Kidney (tissue), 14 donors: ENCODE results near the gene MAEA. TPM values are rescaled to one million over a fixed set of nuclear protein-coding genes. Genes with fewer than 3 reads are reported as not detected.

ENCODE experiments used
- DNase-seq, 5 donors: peaks; one replicate each; pipeline ENCODE4 v3.0.0-alpha.2; 2013 to 2020
- FAIRE-seq: peaks from 2 replicates; lab custom pipeline; 2012; peaks lifted over from hg19 to GRCh38; lab: Jason Lieb, UNC
- H3K27ac ChIP-seq, 2 donors: one replicate each; pipeline ENCODE4 v1.7.0; 2013; ENCODE audit warnings: low read depth in 2 of 2, low read length in 2 of 2, inconsistent platforms in 1 of 2
- H3K27me3 ChIP-seq: one replicate; pipeline ENCODE4 v1.7.1; 2013; ENCODE audit warnings: low read length, inconsistent platforms; ENCODE audit not compliant: control insufficient read depth, insufficient read depth
- H3K36me3 ChIP-seq, 3 donors: one replicate each; pipeline versions ENCODE4 v1.7.0 to v1.7.1; 2013; ENCODE audit warnings: low read length in 3 of 3, control low read depth in 1 of 3, inconsistent platforms in 1 of 3; ENCODE audit not compliant: insufficient read depth in 3 of 3, control insufficient read depth in 2 of 3
- H3K4me1 ChIP-seq, 3 donors: one replicate each; pipeline versions ENCODE4 v1.7.0 to v1.7.1; 2013; ENCODE audit warnings: low read length in 3 of 3, inconsistent platforms in 1 of 3, low read depth in 1 of 3; ENCODE audit not compliant: control insufficient read depth in 2 of 3, insufficient read depth in 2 of 3
- H3K4me3 ChIP-seq, 3 donors: one replicate each; pipeline versions ENCODE4 v1.7.0 to v1.8.1; 2013; ENCODE audit warnings: low read length in 3 of 3, control low read depth in 1 of 3, inconsistent platforms in 1 of 3
- H3K9ac ChIP-seq, 3 donors: one replicate each; pipeline versions ENCODE4 v1.7.0 to v1.7.1; 2013; ENCODE audit warnings: low read length in 3 of 3, control low read depth in 1 of 3, inconsistent platforms in 1 of 3
- H3K9me3 ChIP-seq, 3 donors: one replicate each; pipeline versions ENCODE4 v1.7.0 to v1.7.1; 2013; ENCODE audit warnings: low read length in 3 of 3, control low read depth in 1 of 3, inconsistent platforms in 1 of 3; ENCODE audit not compliant: control insufficient read depth in 2 of 3, insufficient read depth in 1 of 3
- intact Hi-C: fragments of 100-400 bp; cut with DNase I; formaldehyde crosslinking; loops from one replicate; pipeline ENCODE4 v1.11.1; 2022
- polyA plus RNA-seq: library from polyadenylated mRNA; stranded (reverse); fragments of 350-450 nt; fragmentation: Illumina TruSeq; extraction: RNeasy Lipid Tissue Mini Kit (QIAGEN cat#74804); gene quantifications from one replicate; pipeline ENCODE4 v1.2.3, GENCODE V29; 2014; ENCODE audit warnings: low read depth, low replicate concordance; ENCODE audit not compliant: insufficient read depth
- total RNA-seq: library from RNA; stranded (reverse); fragmentation: NEBNext Ultra II Directional; extraction: Animal tissue kit (Norgen Biotek cat#: 25700); gene quantifications from one replicate; pipeline ENCODE4 v1.2.1, GENCODE V29; 2021
- TF ChIP-seq, protein P1 (sequence below): IDR thresholded peaks from 3 replicates; pipeline ENCODE4 v1.5.1; 2012; ENCODE audit warnings: mild to moderate bottlenecking, moderate library complexity, borderline replicate concordance; ENCODE audit not compliant: insufficient read depth; ENCODE audit errors: extremely low read depth
- donor health status: control.
- donor health status: control.
- donor health status: control.
- donor health status: control.
- donor health status: control.
- donor health status: DM: yes; HTN: yes; CAD: no.
- donor health status: Normal renal cell carcinoma (clear cell type).

Gene MAEA
- total and polyA plus RNA-seq, 2 donors from 2014 or later: 65.0 to 75.2 TPM

DNA sequence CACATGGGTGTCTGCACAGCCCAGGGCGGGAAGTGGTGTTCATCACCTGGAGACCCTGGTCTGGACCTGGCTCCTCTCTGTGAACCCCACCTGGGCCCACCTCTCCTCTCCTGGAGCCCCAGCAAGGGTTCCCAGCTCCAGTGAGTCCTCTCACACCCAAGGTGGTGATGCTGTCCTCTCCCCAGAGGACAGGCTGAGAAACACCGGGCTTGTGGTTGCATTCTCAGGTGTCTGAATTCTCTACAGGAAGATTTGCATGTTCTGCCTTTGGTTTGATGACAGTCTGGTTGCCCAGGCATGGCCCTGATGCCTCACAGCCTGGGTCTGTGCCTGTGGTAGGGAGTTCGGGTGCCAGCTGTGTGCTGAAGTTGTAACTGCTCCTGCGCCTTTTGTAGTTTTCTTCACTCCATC lies 3.8 kb downstream of the MAEA start:
- TF ChIP-seq, protein P1, sequence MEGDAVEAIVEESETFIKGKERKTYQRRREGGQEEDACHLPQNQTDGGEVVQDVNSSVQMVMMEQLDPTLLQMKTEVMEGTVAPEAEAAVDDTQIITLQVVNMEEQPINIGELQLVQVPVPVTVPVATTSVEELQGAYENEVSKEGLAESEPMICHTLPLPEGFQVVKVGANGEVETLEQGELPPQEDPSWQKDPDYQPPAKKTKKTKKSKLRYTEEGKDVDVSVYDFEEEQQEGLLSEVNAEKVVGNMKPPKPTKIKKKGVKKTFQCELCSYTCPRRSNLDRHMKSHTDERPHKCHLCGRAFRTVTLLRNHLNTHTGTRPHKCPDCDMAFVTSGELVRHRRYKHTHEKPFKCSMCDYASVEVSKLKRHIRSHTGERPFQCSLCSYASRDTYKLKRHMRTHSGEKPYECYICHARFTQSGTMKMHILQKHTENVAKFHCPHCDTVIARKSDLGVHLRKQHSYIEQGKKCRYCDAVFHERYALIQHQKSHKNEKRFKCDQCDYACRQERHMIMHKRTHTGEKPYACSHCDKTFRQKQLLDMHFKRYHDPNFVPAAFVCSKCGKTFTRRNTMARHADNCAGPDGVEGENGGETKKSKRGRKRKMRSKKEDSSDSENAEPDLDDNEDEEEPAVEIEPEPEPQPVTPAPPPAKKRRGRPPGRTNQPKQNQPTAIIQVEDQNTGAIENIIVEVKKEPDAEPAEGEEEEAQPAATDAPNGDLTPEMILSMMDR: no peak
- no peaks in the 10 kb centered on the region for H3K27me3 ChIP-seq
- H3K9ac ChIP-seq: no peak overlapping the region
- intact Hi-C loops: no loop called here
- peak in 1 of 5 donors; percentile 49 for DNase-seq
- H3K4me3 ChIP-seq: no peak overlapping the region
- H3K4me1 ChIP-seq: peaks cover 2 to 37% (median 21%) of the 10 kb centered on the region in 3 donors
- H3K9me3 ChIP-seq: no peaks in the 10 kb centered on the region
- FAIRE-seq: no peak
- peaks cover 0 to 5% (median 3%) of the 10 kb centered on the region in 3 donors for H3K36me3 ChIP-seq
- H3K27ac ChIP-seq: no peak overlapping the region

DNA sequence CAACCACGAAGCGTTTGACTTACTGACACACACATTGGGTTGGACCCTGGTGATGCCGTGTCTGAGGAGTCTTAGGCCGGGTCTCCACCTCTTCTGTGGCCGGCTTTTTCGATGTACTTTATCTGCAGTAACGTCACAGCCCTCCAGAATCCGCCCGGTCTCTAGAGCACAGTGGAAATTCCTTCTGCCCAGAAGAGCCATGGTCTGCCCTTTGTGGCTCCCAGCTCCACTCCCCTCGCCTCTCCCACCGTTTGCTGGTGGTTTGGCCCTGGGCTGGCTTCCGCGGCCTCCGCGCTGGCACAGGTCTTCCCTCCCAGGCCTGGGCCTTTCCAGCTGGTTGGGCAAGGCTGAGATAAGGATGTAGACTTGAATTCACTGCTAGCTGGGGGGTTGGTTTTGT lies 4.3 kb downstream of the MAEA start:
- H3K4me1 ChIP-seq: peaks cover 0 to 37% (median 18%) of the 10 kb centered on the region in 3 donors
- H3K9me3 ChIP-seq: no peaks in the 10 kb centered on the region
- no peaks in the 10 kb centered on the region for H3K27me3 ChIP-seq
- H3K27ac ChIP-seq: no peak overlapping the region
- intact Hi-C loops: no loop called here
- H3K9ac ChIP-seq: no peak overlapping the region
- TF ChIP-seq, protein P1: no peak
- H3K4me3 ChIP-seq: no peak overlapping the region
- DNase-seq (peak in 2 of 5 donors; percentile 33 to 53), FAIRE-seq (no peak)
- H3K36me3 ChIP-seq: peaks cover 0 to 5% (median 3%) of the 10 kb centered on the region in 3 donors

DNA sequence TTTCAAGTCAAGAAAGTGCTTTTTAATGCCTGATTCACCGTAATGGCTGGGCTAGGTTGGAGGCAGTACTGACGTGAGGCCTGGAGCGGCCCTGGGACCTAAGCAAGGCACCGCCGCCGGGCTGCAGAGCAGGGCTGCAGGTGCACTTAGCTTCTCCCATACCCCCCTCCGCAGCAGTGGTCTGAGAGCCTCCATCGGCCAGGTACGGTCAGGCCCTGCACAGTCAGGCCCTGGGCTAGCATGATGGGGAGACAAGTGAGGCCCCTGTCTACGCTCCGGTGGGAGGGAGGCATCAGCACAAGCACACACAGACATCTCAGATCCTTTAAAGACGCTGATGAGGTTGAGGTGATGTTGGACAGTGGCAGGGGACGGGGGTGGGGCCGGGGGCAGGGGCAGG lies 4.7 kb downstream of the MAEA start:
- Histone ChIP-seq H3K27ac (no peak overlapping the region), H3K27me3 (no peaks in the 10 kb centered on the region), H3K9ac (no peak overlapping the region), H3K4me3 (no peak overlapping the region), H3K36me3 (peaks cover 0 to 5% (median 3%) of the 10 kb centered on the region in 3 donors), H3K4me1 (peaks cover 0 to 37% (median 15%) of the 10 kb centered on the region in 3 donors), H3K9me3 (no peaks in the 10 kb centered on the region)
- intact Hi-C loops: no loop called here
- TF ChIP-seq, protein P1: no peak
- no peak for FAIRE-seq
- DNase-seq: peak in 2 of 5 donors; percentile 20 to 61

DNA sequence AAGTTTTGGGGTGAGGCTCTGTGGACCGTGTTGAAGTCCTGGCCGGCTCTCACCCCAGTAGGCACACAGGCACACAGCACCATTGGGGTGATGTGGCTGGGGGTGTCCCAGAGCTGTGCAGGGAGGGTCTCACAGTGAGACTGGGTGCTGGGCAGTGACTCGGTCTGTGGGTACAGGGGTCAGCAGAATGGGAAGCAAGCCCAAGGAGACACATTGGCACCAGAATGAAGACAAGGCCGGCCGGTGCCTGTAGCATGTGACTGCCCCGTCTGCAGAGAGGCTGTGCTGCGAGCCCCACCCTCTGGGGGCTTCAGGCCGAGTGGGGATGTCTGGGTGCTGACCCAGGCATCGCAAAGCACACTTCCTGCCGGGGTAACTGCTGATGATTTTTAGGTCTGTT lies 5.2 kb downstream of the MAEA start:
- TF ChIP-seq, protein P1: no peak
- Histone ChIP-seq H3K27ac (no peak overlapping the region), H3K27me3 (no peaks in the 10 kb centered on the region), H3K9me3 (no peaks in the 10 kb centered on the region), H3K36me3 (peaks cover 0 to 6% (median 3%) of the 10 kb centered on the region in 3 donors), H3K9ac (no peak overlapping the region), H3K4me1 (peaks cover 0 to 37% (median 15%) of the 10 kb centered on the region in 3 donors), H3K4me3 (no peak overlapping the region)
- intact Hi-C loops: no loop called here
- peak in 2 of 5 donors; percentile 23 to 57 for DNase-seq
- FAIRE-seq: no peak
